ENCODE results near the gene CADM2.

- TF ChIP-seq EZH2 (IDR thresholded peaks at IDR 0.05; ENCODE audit: low read length, unreplicated experiment) (no peak), CTCF (conservative IDR thresholded peaks at IDR 0.05; ENCODE audit: low read depth, low read length) (no peak), EZH2phosphoT487 (IDR thresholded peaks at IDR 0.05; ENCODE audit: borderline replicate concordance, low read length) (no peak)
These were observed 21.7 kb downstream of the CADM2 start for GRCh38 chr3:84980456-84980855.
